AG04450 (cell line): ENCODE data around the gene TBCCD1. TPM values are rescaled to one million over a fixed set of nuclear protein-coding genes. Genes with fewer than 3 reads are reported as not detected.

Source experiments
- CTCF ChIA-PET: fragments of 300-600, 350-600 bp; formaldehyde crosslinking; extraction: SDS; loops from one replicate; lab custom pipeline; 2022; ENCODE audit warnings: antibody characterized with exemption, inconsistent platforms; lab: Charles Lee
- POLR2A ChIA-PET: fragments of 350-600 bp; formaldehyde crosslinking; extraction: SDS; loops from one replicate; lab custom pipeline; 2021; ENCODE audit warnings: antibody characterized with exemption, inconsistent platforms; lab: Yijun Ruan, JAX
- DNase-seq: peaks from one replicate; pipeline ENCODE4 v3.0.0-alpha.2; 2011; ENCODE audit warnings: low read depth, low spot score
- H3K27ac ChIP-seq: one replicate; pipeline ENCODE4 v1.5.1; 2012; ENCODE audit warnings: low read depth, low read length, control low read depth
- H3K27me3 ChIP-seq: one replicate; pipeline ENCODE4 v1.6.0; 2012; ENCODE audit warnings: low read length; ENCODE audit not compliant: control insufficient read depth, insufficient read depth
- H3K4me3 ChIP-seq: 2 replicates; pipeline ENCODE4 v1.5.1; 2011; ENCODE audit warnings: mild to moderate bottlenecking, low read depth, low read length, control low read depth
- H3K9me3 ChIP-seq: 2 replicates; pipeline ENCODE4 v1.5.1; 2012; ENCODE audit warnings: low read length; ENCODE audit not compliant: control insufficient read depth, insufficient read depth
- CTCF ChIP-seq: IDR thresholded peaks from 2 replicates; pipeline ENCODE4 v1.5.1; 2011; ENCODE audit warnings: low read depth, low read length, control low read depth, inconsistent platforms
- polyA plus RNA-seq: library from polyadenylated mRNA; depleted of rRNA; stranded (reverse); fragments of >200 nt; gene quantifications from 2 replicates; pipeline ENCODE4 v1.2.3, GENCODE V29; 2011

The TBCCD1 gene
- polyA plus RNA-seq, 1 experiment = 13.1 TPM

GRCh38 chr3:186530415-186530814 lies 36.7 kb downstream of the TBCCD1 start:
- Histone ChIP-seq H3K27ac (no peak overlapping the region), H3K4me3 (no peak overlapping the region), H3K27me3 (peaks cover 2% of the 10 kb centered on the region), H3K9me3 (no peaks in the 10 kb centered on the region)
- TF ChIP-seq CTCF = no peak
- POLR2A ChIA-PET = no interaction called here
- no peak for DNase-seq
- CTCF ChIA-PET = interaction anchor here (0.8 kb wide), 1 partner anchor 10 kb away, joined by 5 read pairs; no protein-coding TSS in a partner anchor

- H3K27ac ChIP-seq = no peak overlapping the region
- peaks cover 2% of the 10 kb centered on the region for H3K27me3 ChIP-seq
- H3K9me3 ChIP-seq = no peaks in the 10 kb centered on the region
- H3K4me3 ChIP-seq = no peak overlapping the region
- DNase-seq = no peak
- POLR2A ChIA-PET = no interaction called here
- CTCF ChIA-PET = interaction anchor here (0.6 to 1.1 kb wide), 4 partner anchors 11 to 221 kb away, joined by 4 to 9 read pairs (median 6); no protein-coding TSS in a partner anchor
- TF ChIP-seq CTCF = no peak
Measured at GRCh38 chr3:186529201-186529999, 37.7 kb downstream of the TBCCD1 start.

GRCh38 chr3:186526256-186526606 lies 40.9 kb downstream of the TBCCD1 start:
- Histone ChIP-seq H3K9me3 (no peaks in the 10 kb centered on the region), H3K4me3 (no peak overlapping the region), H3K27ac (no peak overlapping the region), H3K27me3 (peaks cover 4% of the 10 kb centered on the region)
- ChIA-PET POLR2A (no interaction called here), CTCF (no interaction called here)
- no peak for TF ChIP-seq CTCF
- DNase-seq = no peak

- H3K27me3 ChIP-seq = peaks cover 4% of the 10 kb centered on the region
- no peak for DNase-seq
- CTCF ChIA-PET = no interaction called here
- H3K27ac ChIP-seq = no peak overlapping the region
- H3K9me3 ChIP-seq = no peaks in the 10 kb centered on the region
- no peak overlapping the region for H3K4me3 ChIP-seq
- POLR2A ChIA-PET = no interaction called here
- TF ChIP-seq CTCF = no peak
Measured at GRCh38 chr3:186525369-186526255, 41.5 kb downstream of the TBCCD1 start.
